Subcutaneous abdominal adipose tissue (tissue), 5 donors: ENCODE results near the gene PDE8A.
"Not testable (repeated sequence)": the region's sequence is repeated elsewhere in the genome, so short reads cannot be mapped to it uniquely, and the experiment has no call there.

Source experiments
- H3K27ac ChIP-seq: one replicate; pipeline ENCODE4 v1.7.0; 2013; ENCODE audit warnings: low read depth, mild to moderate bottlenecking, inconsistent platforms, low read length, moderate library complexity
- H3K27me3 ChIP-seq, 5 donors: one replicate each; pipeline ENCODE4 v1.7.0; 2013; ENCODE audit warnings: low read length in 5 of 5, inconsistent platforms in 1 of 5; ENCODE audit not compliant: control insufficient read depth in 5 of 5, insufficient read depth in 4 of 5
- H3K36me3 ChIP-seq, 5 donors: one replicate each; pipeline ENCODE4 v1.7.0; 2013; ENCODE audit warnings: low read length in 5 of 5; ENCODE audit not compliant: control insufficient read depth in 5 of 5, insufficient read depth in 5 of 5
- H3K4me1 ChIP-seq, 5 donors: one replicate each; pipeline ENCODE4 v1.7.0; 2013; ENCODE audit warnings: low read length in 5 of 5, mild to moderate bottlenecking in 3 of 5, moderate library complexity in 1 of 5; ENCODE audit not compliant: control insufficient read depth in 5 of 5, insufficient read depth in 5 of 5
- H3K4me3 ChIP-seq, 5 donors: one replicate each; pipeline ENCODE4 v1.7.0; 2013; ENCODE audit warnings: low read length in 5 of 5, low read depth in 1 of 5
- H3K9ac ChIP-seq, 5 donors: one replicate each; pipeline ENCODE4 v1.7.0; 2013; ENCODE audit warnings: low read length in 5 of 5, mild to moderate bottlenecking in 4 of 5, moderate library complexity in 3 of 5
- H3K9me3 ChIP-seq, 5 donors: one replicate each; pipeline ENCODE4 v1.7.0; 2013; ENCODE audit warnings: low read length in 5 of 5; ENCODE audit not compliant: control insufficient read depth in 5 of 5
- donor health status: healthy.
- donor health status: healthy.
- donor health status: healthy.
- donor health status: healthy.
- donor health status: healthy.

PDE8A gene

GRCh38 chr15:84976746-84977345, 4.8 kb upstream of the PDE8A start:
- H3K9ac ChIP-seq: no peak overlapping the region
- no peaks in the 10 kb centered on the region for H3K9me3 ChIP-seq
- H3K36me3 ChIP-seq: no peaks in the 10 kb centered on the region

GRCh38 chr15:84979651-84980050, 2.0 kb upstream of the PDE8A start:
- H3K9me3 ChIP-seq: no peaks in the 10 kb centered on the region
- no peaks in the 10 kb centered on the region for H3K36me3 ChIP-seq
- H3K9ac ChIP-seq: peak overlapping the region in 1 of 5 donors; percentile 27
- peak overlapping the region; percentile 2 to 95 (median 90) for H3K4me3 ChIP-seq
- peak overlapping the region; percentile 80 for H3K27ac ChIP-seq
- H3K27me3 ChIP-seq: no peaks in the 10 kb centered on the region
- H3K4me1 ChIP-seq: peaks cover 3 to 44% (median 31%) of the 10 kb centered on the region in 5 donors

More at GRCh38 chr15:84976746-84977345, 4.8 kb upstream of the PDE8A start:
- Histone ChIP-seq H3K4me3 (no peak overlapping the region), H3K27ac (no peak overlapping the region), H3K27me3 (no peaks in the 10 kb centered on the region), H3K4me1 (peaks cover 1 to 23% (median 16%) of the 10 kb centered on the region in 5 donors)

DNA sequence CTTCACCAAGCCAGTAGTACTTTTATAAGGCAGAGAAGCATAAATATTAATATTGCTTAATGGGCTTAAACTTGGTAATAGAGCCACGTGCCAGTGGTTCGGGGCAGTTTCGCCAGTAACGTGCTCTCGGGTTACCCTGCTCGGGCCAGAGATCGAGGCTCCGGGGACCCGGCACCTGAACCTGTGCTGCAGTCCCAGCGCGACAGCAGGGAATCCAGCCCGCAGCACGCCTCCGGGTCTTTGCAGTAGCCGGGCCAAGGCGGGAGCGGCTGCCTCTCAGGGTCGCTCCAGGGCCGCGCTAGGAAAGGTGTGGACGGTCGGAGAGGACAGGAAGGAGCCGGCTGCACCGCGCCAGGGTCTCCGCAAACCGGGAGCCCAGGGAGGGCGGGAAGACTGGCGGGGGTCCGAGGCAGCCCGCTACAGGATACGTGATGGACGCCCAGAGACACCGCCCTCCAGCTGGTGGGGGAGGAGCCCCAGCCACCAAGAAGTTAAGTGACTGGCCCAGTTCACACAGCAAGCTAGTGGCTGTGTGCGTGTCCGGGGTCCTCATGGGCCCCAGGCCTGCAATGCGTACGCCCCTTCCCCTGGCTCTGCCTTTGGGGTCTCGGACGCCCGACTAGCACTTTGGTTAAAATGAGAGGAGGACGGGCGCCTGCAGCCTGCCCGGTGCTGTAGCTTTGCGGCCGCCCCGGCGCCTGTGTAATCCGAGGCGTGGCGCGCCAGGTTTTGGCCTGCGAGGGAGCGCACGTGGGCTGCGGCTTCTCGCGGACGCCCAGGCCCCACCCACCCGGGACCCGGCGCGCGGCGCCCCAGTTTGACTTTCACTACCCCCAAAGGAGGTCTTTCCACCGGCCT, 1.2 kb upstream of the PDE8A start:
- Histone ChIP-seq H3K36me3 (no peaks in the 10 kb centered on the region), H3K27me3 (no peaks in the 10 kb centered on the region), H3K9me3 (no peaks in the 10 kb centered on the region), H3K27ac (peak overlapping the region; percentile 80), H3K4me1 (peaks cover 3 to 46% (median 35%) of the 10 kb centered on the region in 5 donors), H3K9ac (peak overlapping the region in 4 of 5 donors; percentile 75 to 92 (median 84)), H3K4me3 (peak overlapping the region; percentile 71 to 95 (median 90))

- Histone ChIP-seq H3K4me3 (peak overlapping the region; percentile 71 to 95 (median 90)), H3K27ac (peak overlapping the region; percentile 80), H3K9me3 (no peaks in the 10 kb centered on the region), H3K36me3 (no peaks in the 10 kb centered on the region), H3K27me3 (no peaks in the 10 kb centered on the region), H3K9ac (peak overlapping the region in 4 of 5 donors; percentile 75 to 92 (median 84)), H3K4me1 (peaks cover 3 to 47% (median 42%) of the 10 kb centered on the region in 5 donors)
These were observed 474 bp upstream of the PDE8A start for GRCh38 chr15:84981054-84981710.

DNA sequence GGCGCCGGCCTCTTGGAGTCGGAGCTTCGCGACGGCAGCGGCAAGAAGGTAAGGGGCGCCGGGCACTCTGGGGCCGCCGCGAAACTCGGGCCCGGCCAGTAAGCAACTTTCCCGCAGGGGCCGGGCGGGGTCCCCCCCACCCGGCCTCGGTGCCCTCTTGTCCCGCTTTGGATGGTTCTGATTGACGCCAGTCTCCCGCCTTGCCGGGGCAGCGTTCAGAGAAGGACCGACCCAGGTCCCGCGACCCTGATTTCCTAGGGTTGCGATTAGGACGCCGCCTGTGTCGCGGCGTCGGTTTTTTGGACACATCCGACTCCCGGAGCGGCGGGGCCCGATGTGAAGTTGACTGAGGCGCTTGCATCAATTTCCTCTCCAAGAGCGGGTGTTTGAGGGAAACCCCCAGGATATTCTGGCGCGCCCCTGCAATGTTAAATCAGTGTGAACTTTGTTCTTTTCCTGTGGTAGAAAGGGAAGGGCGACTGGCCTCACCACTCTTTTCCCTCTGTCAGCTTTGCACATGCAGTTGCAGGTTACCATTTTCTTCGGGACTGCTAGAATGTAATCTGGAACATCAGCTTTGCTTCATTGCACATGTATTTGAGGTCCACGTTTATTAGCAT, 755 bp downstream of the PDE8A start:
- Histone ChIP-seq H3K9ac (peak overlapping the region; percentile 17 to 84 (median 82)), H3K4me3 (peak overlapping the region; percentile 72 to 95 (median 90)), H3K36me3 (no peaks in the 10 kb centered on the region), H3K9me3 (no peaks in the 10 kb centered on the region), H3K27ac (peak overlapping the region; percentile 80), H3K27me3 (no peaks in the 10 kb centered on the region), H3K4me1 (peaks cover 3 to 58% (median 46%) of the 10 kb centered on the region in 5 donors)

DNA sequence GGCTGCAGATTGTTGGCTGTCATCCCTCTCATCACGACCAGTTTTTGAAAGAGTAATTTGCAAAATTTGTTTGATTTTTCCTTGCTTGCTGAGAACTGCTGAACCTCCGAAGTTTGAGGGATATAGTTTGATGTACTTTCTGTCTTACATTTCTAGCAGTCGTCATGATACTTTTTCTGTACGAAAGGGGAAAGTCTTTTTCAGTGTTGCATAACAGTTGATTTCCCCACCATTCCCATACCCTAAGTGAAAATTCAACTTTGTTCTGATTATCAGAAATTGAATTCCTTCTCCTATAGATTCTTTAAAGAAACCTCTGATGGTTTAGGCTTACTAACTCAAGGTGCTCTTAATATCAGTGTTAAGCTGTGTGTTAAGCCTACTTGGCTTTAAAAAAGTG, 1.6 kb downstream of the PDE8A start:
- H3K4me3 ChIP-seq: peak overlapping the region; percentile 72 to 95 (median 90)
- no peaks in the 10 kb centered on the region for H3K9me3 ChIP-seq
- H3K36me3 ChIP-seq: no peaks in the 10 kb centered on the region
- H3K27ac ChIP-seq: peak overlapping the region; percentile 80
- peak overlapping the region; percentile 25 to 84 (median 79) for H3K9ac ChIP-seq
- peaks cover 3 to 64% (median 54%) of the 10 kb centered on the region in 5 donors for H3K4me1 ChIP-seq
- H3K27me3 ChIP-seq: no peaks in the 10 kb centered on the region

GRCh38 chr15:84983711-84984110, 2.1 kb downstream of the PDE8A start:
- Histone ChIP-seq H3K9ac (peak overlapping the region; percentile 25 to 84 (median 79)), H3K4me1 (peaks cover 5 to 68% (median 57%) of the 10 kb centered on the region in 5 donors)

GRCh38 chr15:84985158-84985557, 3.5 kb downstream of the PDE8A start:
- Histone ChIP-seq H3K9me3 (no peaks in the 10 kb centered on the region), H3K9ac (no peak overlapping the region), H3K4me3 (no peak overlapping the region), H3K27me3 (no peaks in the 10 kb centered on the region), H3K36me3 (no peaks in the 10 kb centered on the region), H3K4me1 (peaks cover 5 to 68% (median 52%) of the 10 kb centered on the region in 5 donors), H3K27ac (peak overlapping the region; percentile 39)

More at GRCh38 chr15:84983711-84984110, 2.1 kb downstream of the PDE8A start:
- Histone ChIP-seq H3K27ac (peak overlapping the region; percentile 80), H3K27me3 (no peaks in the 10 kb centered on the region), H3K9me3 (no peaks in the 10 kb centered on the region), H3K36me3 (no peaks in the 10 kb centered on the region), H3K4me3 (peak overlapping the region; percentile 72 to 95 (median 90))

DNA sequence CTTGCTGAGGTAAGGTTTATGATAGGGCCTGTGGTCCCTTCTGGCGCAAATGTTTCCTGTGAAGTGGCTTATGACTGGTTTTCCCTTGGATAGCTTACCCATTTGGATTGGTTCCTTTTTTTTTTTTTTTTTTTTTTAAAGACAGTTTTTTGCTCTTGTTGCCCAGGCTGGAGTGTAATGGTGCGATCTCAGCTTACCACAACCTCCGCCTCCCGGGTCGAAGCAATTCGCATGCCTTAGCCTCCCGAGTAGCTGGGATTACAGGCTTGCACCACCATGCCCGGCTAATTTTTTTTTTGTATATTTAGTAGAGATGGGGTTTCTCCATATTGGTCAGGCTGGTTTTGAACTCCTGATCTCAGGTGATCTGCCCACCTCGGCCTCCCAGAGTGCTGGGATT, 5.7 kb downstream of the PDE8A start:
- H3K9me3 ChIP-seq, H3K36me3 ChIP-seq, H3K4me3 ChIP-seq, H3K27me3 ChIP-seq: not testable (repeated sequence)
- H3K27ac ChIP-seq: peak overlapping the region; percentile 64
- peak overlapping the region in 1 of 5 donors; percentile 28 for H3K9ac ChIP-seq
- peaks cover 5 to 65% (median 53%) of the 10 kb centered on the region in 5 donors for H3K4me1 ChIP-seq
